Measurements from ENCODE around the gene GPR78. TPM values are rescaled to one million over a fixed set of nuclear protein-coding genes. Genes with fewer than 3 reads are reported as not detected.

Gene GPR78
- polyA plus RNA-seq, 1 of the 3 experiments (the other 2 are of a cell fraction), result not detected

GRCh38 chr4:8600686-8601085 is 20.5 kb downstream of the GPR78 start:
- H3K9me3 ChIP-seq, result no peaks in the 10 kb centered on the region
- H3F3A ChIP-seq (replicated peaks; ENCODE audit: insufficient read depth), result no peaks in the 10 kb centered on the region
- H3K27me3 ChIP-seq (ENCODE audit: insufficient read depth), result no peaks in the 10 kb centered on the region
- H3K4me2 ChIP-seq, result no peak overlapping the region
- DNase-seq, result no peak
- ChIA-PET POLR2A (interaction anchor here (1.4 kb wide), 1 partner anchor 169 kb away, joined by 3 read pairs; no protein-coding TSS in a partner anchor), CTCF (interaction anchor here (0.9 kb wide), 1 partner anchor 9 kb away, joined by 4 read pairs; no protein-coding TSS in a partner anchor)
- H3K9ac ChIP-seq, result no peak overlapping the region
- TF ChIP-seq FOXJ3 (CRISPR knock-in tag; IDR thresholded peaks at IDR 0.05) (no peak), SIN3A (IDR thresholded peaks at IDR 0.05; ENCODE audit: borderline replicate concordance, low read depth, low read length) (no peak), FOXM1 (IDR thresholded peaks at IDR 0.05; ENCODE audit: low read depth) (no peak), TCF12 (IDR thresholded peaks at IDR 0.05) (no peak), ELF1 (IDR thresholded peaks at IDR 0.05) (no peak), EZH2phosphoT487 (IDR thresholded peaks at IDR 0.05; ENCODE audit: borderline replicate concordance, low read depth) (no peak), IRF3 (IDR thresholded peaks at IDR 0.05; ENCODE audit: low read depth, low read length) (no peak)
- H3K4me1 ChIP-seq (ENCODE audit: control insufficient read depth in 1 of 2, insufficient read depth in 2 of 2, low read depth in 1 of 2, low read length in 1 of 2), result peaks cover 0 to 30% of the 10 kb centered on the region in 2 experiments; a peak in 1 of 4 replicates
- 100% methylated on average over 2 of the region's 12 CpGs for WGBS (ENCODE audit: low lambda C conversion rate)
- no peaks in the 10 kb centered on the region for H4K20me1 ChIP-seq (ENCODE audit: insufficient read depth)
- H3K9me2 ChIP-seq, result no peaks in the 10 kb centered on the region
- H2AFZ ChIP-seq (ENCODE audit: low read depth), result no peak overlapping the region
- no peaks in the 10 kb centered on the region for H3K36me3 ChIP-seq (replicated peaks in 1 of 2; ENCODE audit: control insufficient read depth in 1 of 2, insufficient read depth in 2 of 2, low read length in 1 of 2)
- no peaks in the 10 kb centered on the region for H3K79me2 ChIP-seq (ENCODE audit: insufficient read depth)
- no peak overlapping the region for H3K4me3 ChIP-seq (ENCODE audit: low read depth in 2 of 2, low read length in 1 of 2)
- H3K27ac ChIP-seq (ENCODE audit: low read depth in 2 of 2, low read length in 1 of 2), result no peak overlapping the region

- H3K9me3 ChIP-seq, result no peaks in the 10 kb centered on the region
- no peak overlapping the region for H2AFZ ChIP-seq (ENCODE audit: low read depth)
- no peaks in the 10 kb centered on the region for H4K20me1 ChIP-seq (ENCODE audit: insufficient read depth)
- no peaks in the 10 kb centered on the region for H3K79me2 ChIP-seq (ENCODE audit: insufficient read depth)
- POLR2A ChIA-PET, result no interaction called here
- H3K36me3 ChIP-seq (replicated peaks in 1 of 2; ENCODE audit: control insufficient read depth in 1 of 2, insufficient read depth in 2 of 2, low read length in 1 of 2), result no peaks in the 10 kb centered on the region
- no peak overlapping the region for H3K27ac ChIP-seq (ENCODE audit: low read depth in 2 of 2, low read length in 1 of 2)
- H3K4me1 ChIP-seq (ENCODE audit: control insufficient read depth in 1 of 2, insufficient read depth in 2 of 2, low read depth in 1 of 2, low read length in 1 of 2), result peaks cover 0 to 30% of the 10 kb centered on the region in 2 experiments; a peak in 1 of 4 replicates
- no peaks in the 10 kb centered on the region for H3K9me2 ChIP-seq
- H3K27me3 ChIP-seq (ENCODE audit: insufficient read depth), result no peaks in the 10 kb centered on the region
- 71% methylated on average over 7 of the region's 23 CpGs for WGBS (ENCODE audit: low lambda C conversion rate)
- no peaks in the 10 kb centered on the region for H3F3A ChIP-seq (replicated peaks; ENCODE audit: insufficient read depth)
- H3K4me2 ChIP-seq, result no peak overlapping the region
- H3K9ac ChIP-seq, result no peak overlapping the region
- CTCF ChIA-PET, result interaction anchor here (0.9 to 1.2 kb wide), 3 partner anchors 9 to 317 kb away, joined by 4 read pairs; no protein-coding TSS in a partner anchor
- DNase-seq, result no peak
- TF ChIP-seq NRF1 (IDR thresholded peaks at IDR 0.05; ENCODE audit: low read depth, low read length) (no peak), NFIC (IDR thresholded peaks at IDR 0.05; ENCODE audit: borderline replicate concordance) (no peak), CHD2 (IDR thresholded peaks at IDR 0.05; ENCODE audit: low read length, partially characterized antibody) (no peak), GABPA (IDR thresholded peaks at IDR 0.05; ENCODE audit: low read depth) (no peak), IRF3 (IDR thresholded peaks at IDR 0.05; ENCODE audit: low read depth, low read length) (no peak), SMC3 (IDR thresholded peaks at IDR 0.05; ENCODE audit: low read depth, low read length) (no peak), PBX3 (IDR thresholded peaks at IDR 0.05) (no peak), FOXM1 (IDR thresholded peaks at IDR 0.05; ENCODE audit: low read depth) (no peak)
- H3K4me3 ChIP-seq (ENCODE audit: low read depth in 2 of 2, low read length in 1 of 2), result no peak overlapping the region
These were observed 20.9 kb downstream of the GPR78 start for GRCh38 chr4:8601086-8601485.

Data from SK-N-SH (cell line).